Heart left ventricle (tissue), 16 donors: ENCODE data around the gene EMX2. TPM values are rescaled to one million over a fixed set of nuclear protein-coding genes. Genes with fewer than 3 reads are reported as not detected.

Source experiments
- ATAC-seq, 4 donors: fragments of 200-7000 bp; cut with Tn5 transposase; one replicate each; pipeline ENCODE4 v1.9.1; 2020 to 2022; ENCODE audit warnings: moderate library complexity in 4 of 4, mild to moderate bottlenecking in 3 of 4, moderate number of reproducible peaks in 1 of 4
- DNase-seq, 5 donors: peaks; one replicate each; pipeline ENCODE4 v3.0.0-alpha.2; 2020
- H3K27ac ChIP-seq, 12 donors: fragments of 200-600 bp; sonication (generic) in 4 of 12; one replicate each; pipeline versions ENCODE4 v1.5.0 to v1.8.0; 2016 to 2022; ENCODE audit warnings: mild to moderate bottlenecking in 2 of 12
- H3K27me3 ChIP-seq, 9 donors: fragments of 200-600 bp; sonication (generic) in 2 of 9; one replicate each; pipeline versions ENCODE4 v1.5.1 to v1.8.0; 2016 to 2022; ENCODE audit warnings: mild to moderate bottlenecking in 3 of 9
- H3K36me3 ChIP-seq, 9 donors: fragments of 200-600 bp; sonication (generic) in 2 of 9; one replicate each; pipeline versions ENCODE4 v1.5.0 to v1.8.0; 2018 to 2022; ENCODE audit warnings: mild to moderate bottlenecking in 2 of 9
- H3K4me1 ChIP-seq, 12 donors: fragments of 200-600 bp; sonication (generic) in 4 of 12; one replicate each; pipeline versions ENCODE4 v1.5.0 to v1.8.0; 2016 to 2022; ENCODE audit warnings: mild to moderate bottlenecking in 3 of 12
- H3K4me3 ChIP-seq, 12 donors: fragments of 200-600 bp; sonication (generic) in 4 of 12; one replicate each; pipeline versions ENCODE4 v1.5.0 to v1.8.0; 2017 to 2022; ENCODE audit warnings: mild to moderate bottlenecking in 9 of 12, moderate library complexity in 4 of 12
- H3K9me3 ChIP-seq, 12 donors: fragments of 200-600 bp; sonication (generic) in 4 of 12; one replicate each; pipeline versions ENCODE4 v1.5.0 to v1.8.0; 2016 to 2022; ENCODE audit warnings: mild to moderate bottlenecking in 1 of 12
- CTCF ChIP-seq, 12 donors: fragments of 200-600 bp; sonication (generic) in 4 of 12; IDR thresholded peaks; one replicate each; pipeline versions ENCODE4 v1.5.0 to v1.8.0; 2018 to 2022; ENCODE audit warnings: antibody characterized with exemption in 12 of 12, mild to moderate bottlenecking in 5 of 12
- POLR2A ChIP-seq, 2 donors: fragments of 450-650 bp; IDR thresholded peaks; one replicate each; pipeline ENCODE4 v1.6.1; 2017; ENCODE audit warnings: antibody characterized with exemption in 2 of 2, mild to moderate bottlenecking in 2 of 2, moderate library complexity in 2 of 2
- WGBS, 4 donors: extraction: QIAGEN DNeasy Blood & Tissue Kit in 2 of 4; methylation state at CpG; one replicate each; pipeline versions ENCODE4 v1.1.5 to v1.1.7; 2013 to 2018; 5-methylcytosine and 5-hydroxymethylcytosine counted together
- intact Hi-C, 10 donors: fragments of 100-400 bp; cut with DNase I; formaldehyde crosslinking; loops; one replicate each; pipeline versions ENCODE4 v1.11.1 to v1.14.2; 2022
- polyA plus RNA-seq, 2 donors: library from polyadenylated mRNA; stranded (reverse); fragments of 200-250 nt; gene quantifications; one replicate each; pipeline ENCODE4 v1.2.3, GENCODE V29; 2013
- total RNA-seq, 9 donors: library from RNA; depleted of rRNA in 2 of 9; stranded (reverse); fragments of >200 nt in 2 of 9; fragmentation: NEBNext Ultra II Directional in 3 of 9; extraction: Animal tissue kit (Norgen Biotek cat#: 25700) in 3 of 9; gene quantifications; one replicate each; pipeline versions ENCODE4 v1.1.0 to v1.2.4, GENCODE V29; 2016 to 2023
- donor health status: ischemic (EF 13 %, LVEDD 7.1; RV severe dilation, severe dysfunction).
- donor health status: healthy with polysubstance abuse.
- donor health status: DM: no; HTN: yes; CAD: no.
- donor health status: DM: no; HTN: no; CAD: no.
- donor health status: ischemic (EF 25% LVEDD 6.9; RV normal size, moderate dysfunction).
- donor health status: ischemic (EF 25% LVEDD 5.7; RV mildly dilated, moderate dysfunction).
- donor health status: healthy.
- donor health status: DM: yes; HTN: yes; CAD: no.
- donor health status: ischemic (EF 35%, LVEDD 5.7; RV mildly dilated, moderate dysfunction).
- donor health status: nonischemic (EF 11% LVEDD 7.7; RV severe dilation, severe dysfunction).
- donor health status: DM: yes; HTN: yes; CAD: no.
- donor health status: PGD.
- donor health status: ischemic (EF 29% LVEDD 5.4; RV normal size, mild dysfunction).
- donor health status: nonischemic (EF 23%, LVEDD 6.1; RV moderate dilation, normal function).

EMX2 gene
- total and polyA plus RNA-seq, 11 donors = 0.06 to 0.54 (median 0.19) TPM; not detected in 4

- ATAC-seq (no peak), DNase-seq (no peak)
- intact Hi-C loops = no loop called here
- Histone ChIP-seq H3K9me3 (no peaks in the 10 kb centered on the region), H3K27me3 (peaks cover 48 to 100% (median 98%) of the 10 kb centered on the region in 9 donors), H3K4me1 (peaks cover 0 to 49% (median 26%) of the 10 kb centered on the region in 12 donors), H3K27ac (no peak overlapping the region), H3K36me3 (no peaks in the 10 kb centered on the region), H3K4me3 (peak overlapping the region; percentile 21 to 55 (median 35))
- no peak for TF ChIP-seq POLR2A (IDR thresholded peaks at IDR 0.05)
- no peak for TF ChIP-seq CTCF (IDR thresholded peaks at IDR 0.05)
- WGBS, 4 donors = 2 to 8% (median 6%) methylated on average over 15 to 67 of the region's 67 CpGs
These were observed 2.8 kb downstream of the EMX2 start for GRCh38 chr10:117545141-117546019.

GRCh38 chr10:117546020-117546580 is 3.6 kb downstream of the EMX2 start:
- Histone ChIP-seq H3K4me1 (peaks cover 0 to 49% (median 26%) of the 10 kb centered on the region in 12 donors), H3K36me3 (no peaks in the 10 kb centered on the region), H3K27ac (no peak overlapping the region), H3K27me3 (peaks cover 49 to 100% (median 98%) of the 10 kb centered on the region in 9 donors), H3K9me3 (no peaks in the 10 kb centered on the region), H3K4me3 (no peak overlapping the region)
- intact Hi-C loops = no loop called here
- TF ChIP-seq CTCF (IDR thresholded peaks at IDR 0.05) (no peak), POLR2A (IDR thresholded peaks at IDR 0.05) (no peak)
- ATAC-seq = no peak
- 14 to 29% (median 21%) methylated on average over 13 to 16 of the region's 16 CpGs for WGBS, 4 donors
- DNase-seq = no peak

- intact Hi-C loops = no loop called here
- peaks cover 51 to 100% (median 98%) of the 10 kb centered on the region in 9 donors for H3K27me3 ChIP-seq
These were observed 4.1 kb downstream of the EMX2 start for GRCh38 chr10:117546581-117547015.

More at GRCh38 chr10:117546581-117547015, 4.1 kb downstream of the EMX2 start:
- ATAC-seq (no peak), DNase-seq (no peak)
- H3K4me3 ChIP-seq = no peak overlapping the region
- H3K36me3 ChIP-seq = no peaks in the 10 kb centered on the region
- H3K27ac ChIP-seq = no peak overlapping the region
- H3K4me1 ChIP-seq = peaks cover 0 to 51% (median 26%) of the 10 kb centered on the region in 12 donors
- WGBS, 4 donors = 14 to 32% (median 21%) methylated on average over 25 to 29 of the region's 29 CpGs
- TF ChIP-seq POLR2A (IDR thresholded peaks at IDR 0.05) = no peak
- TF ChIP-seq CTCF (IDR thresholded peaks at IDR 0.05) = no peak
- no peaks in the 10 kb centered on the region for H3K9me3 ChIP-seq
